GM15510 (cell line): ENCODE results near the gene ALPK1.

Experiments
- POLR2A ChIP-seq: IDR thresholded peaks from 3 replicates; pipeline ENCODE4 v1.6.1; 2011; ENCODE audit warnings: borderline replicate concordance; ENCODE audit not compliant: insufficient read length; ENCODE audit errors: extremely low read depth

The ALPK1 gene

DNA sequence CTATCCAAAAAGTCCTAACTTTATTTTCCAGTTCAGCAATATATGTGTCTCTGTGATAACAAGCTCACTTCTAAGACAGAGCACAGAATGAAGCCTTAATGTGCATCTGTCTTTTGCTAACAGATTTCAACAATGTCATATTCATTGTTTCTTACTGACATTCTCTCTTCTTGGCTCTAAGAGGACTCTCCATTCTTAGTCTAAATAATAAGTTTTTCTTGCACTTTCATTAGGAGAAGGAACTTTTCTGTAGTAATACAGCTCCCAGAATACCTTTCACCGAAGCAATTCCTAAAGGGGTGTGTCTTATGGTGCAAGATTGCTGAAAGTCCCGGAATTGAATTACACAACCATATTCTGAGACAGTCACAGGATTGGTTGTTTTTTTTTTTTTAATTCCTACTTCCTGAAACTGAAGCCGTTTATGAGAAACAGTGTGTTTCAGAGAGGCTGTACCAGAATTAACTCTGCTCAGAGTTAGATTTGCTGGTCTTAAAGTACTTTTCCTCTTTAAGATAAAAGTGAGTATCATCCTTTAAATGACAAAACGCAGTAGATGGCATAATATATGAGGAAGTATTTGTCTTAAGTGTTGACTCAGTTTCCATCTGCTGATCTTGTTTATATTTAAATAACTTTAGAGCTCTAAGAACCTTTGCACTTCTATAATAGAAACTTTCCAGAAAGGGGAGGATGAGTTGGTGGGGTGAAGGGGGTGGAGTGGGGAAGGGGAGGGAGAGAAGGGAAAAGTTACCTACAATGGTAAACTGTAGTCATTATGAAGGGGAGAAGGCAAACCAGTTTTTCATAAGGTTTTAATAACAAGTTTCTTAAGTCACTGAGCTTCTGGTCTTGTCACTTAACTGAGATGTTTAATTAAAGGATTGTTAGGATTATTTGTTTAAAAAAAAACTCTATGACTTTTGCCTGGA, at the start of gene ALPK1:
ALPK1 (plus strand) TSS at position 421 of the 932 bp plus-strand sequence.
- no peak for TF ChIP-seq POLR2A

DNA sequence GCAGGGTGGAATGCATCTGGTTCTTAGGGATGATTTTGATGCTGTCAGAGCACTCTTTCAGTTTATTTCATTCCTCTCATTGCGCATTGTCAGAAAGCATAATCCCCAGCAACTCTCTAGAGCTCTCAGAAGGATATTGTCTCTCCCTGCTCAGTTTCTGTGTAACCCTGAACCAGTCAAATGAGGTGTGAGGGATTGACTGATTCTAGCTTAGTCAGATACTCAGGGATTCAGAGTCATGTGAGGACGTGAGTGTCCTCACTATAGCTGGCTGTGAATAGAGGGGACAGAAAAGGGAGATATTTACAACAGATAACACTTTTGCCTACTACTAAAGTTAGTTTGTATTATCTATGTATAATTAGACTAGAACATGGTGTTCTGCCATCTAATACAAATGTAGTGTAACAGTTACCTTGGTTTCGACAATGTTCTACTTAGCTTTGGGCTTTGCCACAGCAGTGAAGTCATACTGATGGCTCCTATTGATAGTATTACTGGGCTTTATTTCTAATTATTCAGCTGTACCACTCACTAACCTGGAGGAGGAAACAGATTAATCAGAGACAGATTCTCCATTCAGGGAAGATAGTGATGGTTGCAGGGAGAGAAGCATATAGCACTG, 46.0 kb upstream of the ALPK1 start:
- no peak for TF ChIP-seq POLR2A

DNA sequence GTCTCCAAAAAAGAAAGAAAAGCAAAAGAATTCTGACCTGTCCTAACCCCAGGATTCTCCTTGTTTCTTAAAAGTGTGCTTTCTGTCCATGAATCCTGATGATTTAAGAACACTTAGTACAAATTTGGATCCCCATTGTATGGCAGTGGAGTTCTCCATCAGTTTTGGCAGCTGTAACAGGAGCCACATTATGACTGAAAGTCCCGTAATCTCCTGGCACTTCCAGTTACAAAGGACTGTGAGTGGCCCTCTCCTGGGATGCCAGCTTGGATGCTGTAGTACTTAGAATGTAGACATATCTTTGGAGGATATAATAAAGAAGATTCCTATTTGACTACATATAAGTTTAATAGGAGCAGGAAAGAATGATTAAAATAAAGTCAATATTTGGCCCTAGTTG, 44.9 kb upstream of the ALPK1 start:
- TF ChIP-seq POLR2A, result no peak

DNA sequence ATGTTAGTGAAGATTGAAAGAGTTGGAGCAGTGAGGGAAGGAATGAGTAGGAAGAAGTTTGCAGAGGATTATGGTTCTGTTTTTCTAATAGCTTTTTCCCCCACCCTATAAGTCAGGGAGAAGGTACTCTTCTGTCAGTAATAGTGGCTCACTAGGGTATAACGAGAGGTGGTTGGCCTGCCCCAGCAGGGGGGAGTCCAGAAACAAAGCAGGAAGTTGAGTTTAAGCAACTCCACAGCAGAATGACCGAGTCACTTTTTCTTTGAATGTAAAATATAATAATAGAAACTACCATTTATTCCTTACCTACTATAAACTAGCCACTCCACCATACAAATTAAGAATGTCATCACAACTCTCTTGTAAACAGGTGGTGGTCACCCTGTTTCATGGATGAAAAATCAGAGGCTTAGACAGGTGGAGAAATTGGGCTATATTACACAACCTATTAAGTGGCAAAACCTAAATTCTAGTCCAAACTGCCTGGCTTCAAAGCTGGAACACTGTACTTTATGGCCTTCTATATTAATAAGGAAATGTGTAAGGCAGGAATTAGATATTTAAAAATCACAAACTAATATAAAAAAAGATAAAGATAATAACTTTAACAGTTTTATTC, 43.7 kb upstream of the ALPK1 start:
- TF ChIP-seq POLR2A, result no peak

DNA sequence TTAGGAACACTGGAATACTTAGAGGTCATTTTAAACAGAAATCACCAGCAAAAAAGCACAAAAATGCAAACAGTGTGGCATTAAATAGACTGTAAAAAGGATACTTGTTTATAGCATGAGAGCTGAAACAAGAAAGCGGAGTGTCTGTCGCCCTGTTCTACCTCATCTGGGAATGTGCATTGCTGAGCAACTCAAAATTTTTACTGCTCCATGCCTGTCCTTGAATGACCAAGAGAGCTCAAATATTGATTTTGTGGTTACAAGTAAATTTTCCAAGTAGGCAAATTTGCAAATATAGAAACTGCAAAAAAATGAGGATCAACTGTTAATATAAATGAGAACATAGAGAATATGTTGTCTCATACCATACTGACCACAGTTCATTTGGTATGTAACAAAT, 40.1 kb upstream of the ALPK1 start:
- TF ChIP-seq POLR2A, result no peak

DNA sequence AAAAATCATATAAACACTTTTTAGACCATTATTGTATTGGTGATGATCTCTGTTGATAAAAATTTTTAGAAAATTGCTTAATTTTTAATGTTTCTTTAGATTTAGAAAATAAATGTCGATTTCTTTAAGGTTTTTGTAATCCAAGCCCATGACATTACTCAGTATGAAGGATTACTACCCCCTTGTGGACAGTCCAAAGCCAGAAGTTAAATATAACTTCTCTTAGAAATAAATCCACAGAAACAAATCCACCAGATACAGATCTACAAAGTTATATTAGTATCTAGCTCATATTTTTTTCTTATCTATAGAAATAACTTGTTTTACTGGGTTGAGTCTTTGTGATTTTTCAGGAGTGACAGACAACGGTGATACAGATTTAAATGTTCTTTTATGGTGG, 30.3 kb upstream of the ALPK1 start:
- TF ChIP-seq POLR2A, result no peak

DNA sequence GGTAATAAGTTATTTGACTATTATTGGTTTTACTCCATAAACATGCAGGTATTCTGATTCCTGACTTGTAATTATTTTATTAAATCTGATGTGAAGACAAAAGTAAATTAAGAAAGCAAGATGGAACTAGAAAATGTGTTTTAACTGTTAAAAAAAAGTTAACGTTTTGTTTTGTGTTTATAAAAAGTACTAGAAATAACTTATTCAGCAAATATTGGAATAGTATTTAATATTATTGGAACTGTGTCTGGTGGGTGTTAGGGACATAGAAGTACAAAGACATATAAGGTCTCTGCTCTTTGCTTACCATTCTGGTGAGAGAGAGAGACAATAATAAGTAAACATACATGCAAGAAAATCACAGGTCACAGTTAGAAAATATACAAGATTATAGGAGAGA, 27.1 kb upstream of the ALPK1 start:
- TF ChIP-seq POLR2A, result no peak

DNA sequence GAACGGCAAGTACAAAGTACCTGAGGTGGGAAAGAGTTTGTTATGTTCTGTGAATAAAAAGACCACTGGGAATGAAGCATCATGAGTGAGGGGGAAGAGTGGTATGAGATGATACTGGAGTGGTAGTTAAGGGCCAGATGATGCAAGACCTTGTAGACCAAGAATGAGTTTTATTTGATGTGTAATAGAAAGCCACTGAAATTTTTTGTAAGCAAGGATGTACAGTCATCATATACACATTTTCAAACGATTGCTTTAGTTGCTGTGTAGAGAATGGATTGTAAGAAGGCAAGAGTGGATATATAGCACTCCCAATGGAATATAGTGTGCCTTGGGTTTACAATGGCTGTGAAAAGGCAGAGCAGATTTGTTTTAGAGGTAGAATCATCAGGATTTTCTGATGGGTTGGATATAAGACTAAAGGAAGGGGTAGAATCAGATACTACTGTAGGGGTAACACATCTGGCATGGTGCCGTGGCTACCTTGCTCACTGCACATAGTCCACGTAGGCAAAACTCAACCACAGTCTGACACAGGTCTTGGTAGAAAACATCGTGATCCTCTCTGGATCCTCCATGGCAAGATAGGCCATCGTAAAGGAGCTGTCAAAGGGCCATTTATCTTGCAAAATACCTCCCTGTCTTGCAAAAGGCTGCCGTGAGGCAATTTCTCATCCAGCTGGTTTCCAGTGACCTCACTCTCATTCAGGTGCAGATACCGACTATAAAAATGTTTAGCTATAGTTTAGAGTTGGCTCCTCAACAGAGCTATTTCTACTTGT, 26.3 kb upstream of the ALPK1 start:
- TF ChIP-seq POLR2A, result no peak

DNA sequence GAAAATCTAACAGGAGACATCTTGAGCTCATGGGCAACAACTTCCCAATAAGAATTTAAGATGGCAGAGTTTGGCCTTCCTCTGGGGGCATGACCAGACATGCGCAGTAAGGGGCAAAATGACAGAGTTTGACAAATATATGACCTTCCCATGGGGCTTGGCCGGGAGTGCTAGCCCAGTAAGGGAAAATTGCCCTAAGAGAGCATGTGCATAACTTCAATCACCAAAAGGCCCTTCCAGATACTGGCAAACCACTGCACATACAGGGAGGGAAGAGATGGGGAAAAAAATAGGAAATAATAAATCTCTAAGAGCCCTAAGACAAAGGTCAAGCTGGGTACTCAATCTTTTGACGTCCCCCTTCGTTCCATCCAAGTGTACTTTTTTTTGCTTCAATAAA, 24.9 kb upstream of the ALPK1 start:
- no peak for TF ChIP-seq POLR2A

DNA sequence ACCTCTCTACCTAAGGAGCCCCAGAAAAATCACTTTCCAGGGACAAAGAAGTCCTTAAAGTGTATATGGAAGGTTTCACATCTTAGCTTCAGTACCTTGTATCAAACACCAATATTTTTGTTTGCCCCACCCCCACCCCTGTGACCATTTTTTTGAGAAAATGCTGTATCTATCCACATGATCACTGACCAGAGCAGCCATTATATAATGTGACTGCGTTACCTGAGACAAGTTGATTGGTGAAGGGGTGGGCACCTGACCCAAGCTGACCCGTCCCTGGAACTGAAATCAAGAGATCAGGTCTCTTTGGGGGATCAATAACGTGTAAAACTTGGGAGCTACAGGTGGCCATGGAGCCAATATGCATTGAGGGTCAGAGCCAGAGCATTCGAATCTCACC, 22.2 kb upstream of the ALPK1 start:
- TF ChIP-seq POLR2A, result no peak

DNA sequence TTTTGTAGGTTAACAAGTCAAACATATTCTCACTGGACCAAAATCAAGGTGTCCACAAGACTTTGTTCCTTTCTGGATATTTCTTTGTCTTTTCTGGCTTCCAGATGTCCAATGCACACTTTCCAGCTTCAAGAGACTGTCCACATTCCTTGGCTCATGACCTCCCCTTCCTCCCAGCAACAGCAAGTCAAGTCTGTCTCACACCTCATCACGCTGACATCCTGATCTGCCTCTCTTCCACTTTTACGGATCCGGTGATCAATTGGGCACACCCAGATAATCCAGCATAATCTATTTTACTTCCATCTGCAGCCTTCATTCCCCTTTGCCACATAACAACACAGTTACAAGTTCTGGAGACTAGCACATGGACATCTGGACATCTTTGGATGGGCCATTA, 21.1 kb upstream of the ALPK1 start:
- no peak for TF ChIP-seq POLR2A

DNA sequence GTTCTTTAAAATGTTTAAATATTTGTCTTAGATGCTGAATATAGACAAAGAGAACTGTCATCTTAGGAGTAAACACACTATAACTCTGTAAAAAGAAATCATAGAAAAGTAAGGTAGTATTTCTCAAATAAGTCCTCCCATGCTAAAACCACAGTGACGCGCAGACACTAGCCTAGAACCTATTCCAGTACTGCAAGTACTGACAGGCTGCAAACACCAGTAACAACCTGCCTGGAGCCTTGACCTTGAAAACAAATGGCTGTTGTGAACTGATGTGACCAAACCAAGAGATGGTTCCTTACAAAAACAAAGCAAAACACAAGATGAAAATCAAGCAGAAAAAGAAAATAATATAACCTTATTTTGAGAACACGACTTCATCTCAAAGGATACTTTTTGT, 19.9 kb upstream of the ALPK1 start:
- no peak for TF ChIP-seq POLR2A

DNA sequence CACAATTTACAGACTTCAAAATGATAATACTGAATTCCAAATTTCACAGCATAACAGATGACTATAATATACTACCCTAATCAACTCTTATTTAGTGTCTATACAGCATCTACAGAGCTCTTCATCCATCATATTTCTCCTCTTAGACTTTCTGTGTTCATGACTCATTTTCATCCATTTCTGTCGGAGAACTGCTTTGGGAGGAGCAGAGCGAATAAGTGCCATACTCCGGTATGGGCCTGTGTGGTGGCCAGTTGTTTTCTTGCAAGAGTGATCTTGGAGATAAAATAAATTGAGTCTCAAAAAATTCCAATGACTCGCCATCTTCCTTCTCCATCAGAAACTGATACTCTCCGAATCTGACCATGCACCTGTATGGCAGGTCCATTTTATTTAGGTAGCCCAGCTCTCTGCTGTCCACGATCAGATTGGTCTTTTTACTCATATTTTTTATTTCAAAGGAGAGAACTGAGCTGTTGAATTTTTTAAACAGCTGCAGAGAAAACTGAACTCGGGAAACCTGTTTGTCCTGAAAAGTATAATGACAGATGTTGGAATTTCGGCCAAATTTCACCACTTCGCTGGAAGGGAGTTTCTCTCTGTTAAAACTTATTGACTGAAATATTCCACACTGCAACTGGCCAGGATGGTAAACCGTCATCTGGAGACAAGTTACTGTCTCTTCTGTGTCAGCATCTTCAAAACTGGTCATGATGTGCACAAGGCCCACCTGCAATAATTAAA, 19.3 kb upstream of the ALPK1 start:
- no peak for TF ChIP-seq POLR2A
